Fibroblast of villous mesenchyme (primary cell): ENCODE measurements around the gene HMCN2. TPM values are rescaled to one million over a fixed set of nuclear protein-coding genes. Genes with fewer than 3 reads are reported as not detected.

Source experiments
- DNase-seq: peaks from one replicate; pipeline ENCODE4 v3.0.0-alpha.2; 2010; ENCODE audit warnings: low read depth
- H3K4me3 ChIP-seq: 2 replicates; pipeline ENCODE4 v1.5.1; 2011; ENCODE audit warnings: low read depth, mild to moderate bottlenecking, low read length
- CTCF ChIP-seq: IDR thresholded peaks from 2 replicates; pipeline ENCODE4 v1.5.1; 2012; ENCODE audit warnings: low read depth, mild to moderate bottlenecking, low read length; ENCODE audit not compliant: insufficient read depth
- total RNA-seq: library from RNA; depleted of rRNA; stranded (reverse); fragments of >200 nt; gene quantifications from 2 replicates; pipeline ENCODE4 v1.2.3, GENCODE V29; 2012

The HMCN2 gene
- total RNA-seq, 1 donor, result not detected

GRCh38 chr9:130313103-130313858, 47.7 kb downstream of the HMCN2 start:
- no peak for DNase-seq
- H3K4me3 ChIP-seq, result no peak overlapping the region
- no peak for TF ChIP-seq CTCF

- H3K4me3 ChIP-seq, result no peak overlapping the region
- TF ChIP-seq CTCF, result no peak
- no peak for DNase-seq
These were observed 50.1 kb downstream of the HMCN2 start for GRCh38 chr9:130315446-130316226.

GRCh38 chr9:130316430-130316829, 50.9 kb downstream of the HMCN2 start:
- no peak for DNase-seq
- H3K4me3 ChIP-seq, result no peak overlapping the region
- TF ChIP-seq CTCF, result no peak

GRCh38 chr9:130319300-130319699, 53.7 kb downstream of the HMCN2 start:
- TF ChIP-seq CTCF, result no peak
- DNase-seq, result no peak
- no peak overlapping the region for H3K4me3 ChIP-seq

- no peak for DNase-seq
- no peak overlapping the region for H3K4me3 ChIP-seq
- no peak for TF ChIP-seq CTCF
These were observed 54.6 kb downstream of the HMCN2 start for GRCh38 chr9:130319944-130320712.

GRCh38 chr9:130320723-130321481, 55.3 kb downstream of the HMCN2 start:
- no peak for DNase-seq
- H3K4me3 ChIP-seq, result no peak overlapping the region
- no peak for TF ChIP-seq CTCF
